HFF-Myc (cell line): ENCODE data around the gene RELT.

Experiments used
- DNase-seq: peaks from one replicate; pipeline ENCODE4 v3.0.0-alpha.2; 2011; ENCODE audit warnings: low read depth; ENCODE audit errors: extremely low read depth
- H3K4me3 ChIP-seq: replicated peaks from 2 replicates; pipeline ENCODE4 v1.5.1; 2011; ENCODE audit warnings: low read depth, mild to moderate bottlenecking, control low read depth, low read length
- TF ChIP-seq, protein P1 (sequence below): IDR thresholded peaks from 2 replicates; pipeline ENCODE4 v1.5.1; 2012; ENCODE audit warnings: mild to moderate bottlenecking, low read depth, low read length, control low read depth; ENCODE audit errors: missing control alignments

RELT gene

DNA sequence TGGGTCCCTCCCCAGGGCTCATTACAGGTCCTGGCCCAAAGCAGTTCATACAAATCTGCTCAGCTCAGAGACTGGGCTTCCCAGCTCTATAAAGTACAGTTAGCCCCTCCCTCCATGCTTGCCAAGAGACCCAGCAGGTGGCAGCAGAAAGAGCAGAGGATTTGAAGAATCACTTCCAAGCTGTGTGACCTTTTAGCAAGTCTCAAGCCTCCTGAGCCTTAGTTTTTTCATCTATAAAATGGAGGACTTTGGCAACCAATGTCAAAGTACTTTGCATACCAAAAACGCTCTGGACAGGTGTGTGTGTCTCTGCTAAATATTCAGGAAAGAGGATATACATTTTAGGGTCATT is 26.6 kb downstream of the RELT start:
- no peak for DNase-seq
- TF ChIP-seq, protein P1, sequence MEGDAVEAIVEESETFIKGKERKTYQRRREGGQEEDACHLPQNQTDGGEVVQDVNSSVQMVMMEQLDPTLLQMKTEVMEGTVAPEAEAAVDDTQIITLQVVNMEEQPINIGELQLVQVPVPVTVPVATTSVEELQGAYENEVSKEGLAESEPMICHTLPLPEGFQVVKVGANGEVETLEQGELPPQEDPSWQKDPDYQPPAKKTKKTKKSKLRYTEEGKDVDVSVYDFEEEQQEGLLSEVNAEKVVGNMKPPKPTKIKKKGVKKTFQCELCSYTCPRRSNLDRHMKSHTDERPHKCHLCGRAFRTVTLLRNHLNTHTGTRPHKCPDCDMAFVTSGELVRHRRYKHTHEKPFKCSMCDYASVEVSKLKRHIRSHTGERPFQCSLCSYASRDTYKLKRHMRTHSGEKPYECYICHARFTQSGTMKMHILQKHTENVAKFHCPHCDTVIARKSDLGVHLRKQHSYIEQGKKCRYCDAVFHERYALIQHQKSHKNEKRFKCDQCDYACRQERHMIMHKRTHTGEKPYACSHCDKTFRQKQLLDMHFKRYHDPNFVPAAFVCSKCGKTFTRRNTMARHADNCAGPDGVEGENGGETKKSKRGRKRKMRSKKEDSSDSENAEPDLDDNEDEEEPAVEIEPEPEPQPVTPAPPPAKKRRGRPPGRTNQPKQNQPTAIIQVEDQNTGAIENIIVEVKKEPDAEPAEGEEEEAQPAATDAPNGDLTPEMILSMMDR, result peak; percentile 41
- H3K4me3 ChIP-seq, result no peak overlapping the region

DNA sequence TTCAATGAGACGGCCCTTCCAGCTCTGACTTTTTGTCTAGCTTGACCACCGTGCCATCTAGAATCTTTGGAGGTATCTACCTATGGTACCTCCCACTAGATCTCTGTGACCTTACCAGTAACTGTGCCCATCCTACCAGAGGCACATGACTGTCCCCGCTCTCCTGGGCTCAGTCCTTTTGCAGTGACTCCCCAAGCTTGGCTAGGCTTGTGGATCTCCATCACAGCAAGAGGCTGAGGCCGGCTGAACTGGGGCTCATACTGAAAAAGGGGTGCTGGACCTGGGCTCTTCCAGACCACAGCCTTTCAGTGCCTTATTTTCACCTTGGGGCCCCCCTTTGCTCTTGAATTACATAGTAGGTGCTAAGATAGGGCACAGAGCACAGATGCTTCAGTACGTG is 27.3 kb downstream of the RELT start:
- TF ChIP-seq, protein P1, result no peak
- no peak overlapping the region for H3K4me3 ChIP-seq
- no peak for DNase-seq

DNA sequence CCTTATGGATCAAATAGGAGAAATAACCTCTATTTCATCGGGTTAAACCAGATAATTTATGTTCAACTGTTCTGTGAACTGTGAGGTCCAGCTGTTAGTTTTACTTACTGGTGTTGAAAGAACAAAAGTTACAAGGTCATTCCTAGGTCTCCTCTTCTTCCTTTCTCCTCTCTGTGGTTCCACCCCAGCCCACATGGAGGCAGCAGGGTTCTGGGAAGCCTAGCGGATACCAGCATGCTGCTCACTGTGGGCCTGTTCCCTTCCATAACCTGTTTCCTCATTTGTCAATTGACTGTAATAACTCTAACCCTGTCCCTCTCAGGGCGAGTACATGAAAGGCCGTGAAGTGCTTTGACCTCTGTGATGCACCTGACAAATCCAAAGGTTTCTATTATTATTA is 27.8 kb downstream of the RELT start:
- no peak for DNase-seq
- H3K4me3 ChIP-seq, result no peak overlapping the region

DNA sequence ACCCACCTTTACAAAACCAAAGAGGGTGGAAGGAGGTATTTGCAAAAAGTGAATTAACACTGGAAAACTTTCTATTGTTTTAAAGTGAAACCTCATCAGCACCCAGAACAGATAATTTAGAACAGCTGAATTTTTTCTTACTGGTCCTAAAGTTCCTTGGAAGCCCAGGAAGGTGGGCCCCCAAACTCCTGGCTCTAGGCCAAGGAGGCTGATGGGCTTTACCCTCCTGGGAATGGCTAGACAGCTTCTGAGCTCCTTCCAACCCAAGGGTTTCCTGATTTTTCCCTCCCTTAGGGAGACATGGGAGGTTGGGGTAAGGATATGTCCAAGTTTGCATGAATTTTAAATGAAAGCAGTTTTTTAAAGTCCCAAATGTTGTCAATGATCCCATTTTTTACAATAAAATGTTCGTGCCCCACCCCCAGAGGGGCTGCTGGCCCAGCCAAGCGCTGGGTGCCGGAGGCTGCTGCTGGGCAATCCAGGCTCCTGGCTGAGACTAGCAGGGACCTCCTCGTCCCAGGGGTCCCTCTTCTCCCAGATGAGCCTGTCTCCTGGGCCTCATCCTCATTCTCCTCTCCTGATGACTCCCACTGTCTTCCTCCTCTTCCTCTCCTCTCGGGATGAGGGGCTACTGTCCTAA is 28.4 kb downstream of the RELT start:
- no peak overlapping the region for H3K4me3 ChIP-seq
- TF ChIP-seq, protein P1, result no peak
- no peak for DNase-seq

More for the DNA sequence above, 27.8 kb downstream of the RELT start:
- TF ChIP-seq, protein P1, result peak; percentile 67

DNA sequence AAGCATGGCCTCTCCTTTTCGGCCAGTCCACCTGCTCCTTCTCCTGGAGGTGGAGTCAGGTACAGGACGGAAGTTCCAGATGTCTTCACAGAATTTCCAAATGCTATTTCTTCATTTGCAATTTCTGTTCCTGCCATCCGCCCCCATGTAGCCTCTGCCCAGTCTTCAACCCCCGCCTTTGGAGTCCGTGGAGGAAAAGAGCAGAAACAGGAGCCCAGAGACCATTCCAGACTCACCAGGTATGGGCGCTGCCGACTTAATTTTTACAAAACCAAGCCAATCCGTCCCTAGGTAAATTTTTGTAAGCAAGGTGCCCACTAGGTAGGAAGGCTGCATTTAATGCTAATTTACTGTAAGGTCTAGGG is 28.9 kb downstream of the RELT start:
- no peak for DNase-seq
- H3K4me3 ChIP-seq, result no peak overlapping the region
- TF ChIP-seq, protein P1, result no peak

DNA sequence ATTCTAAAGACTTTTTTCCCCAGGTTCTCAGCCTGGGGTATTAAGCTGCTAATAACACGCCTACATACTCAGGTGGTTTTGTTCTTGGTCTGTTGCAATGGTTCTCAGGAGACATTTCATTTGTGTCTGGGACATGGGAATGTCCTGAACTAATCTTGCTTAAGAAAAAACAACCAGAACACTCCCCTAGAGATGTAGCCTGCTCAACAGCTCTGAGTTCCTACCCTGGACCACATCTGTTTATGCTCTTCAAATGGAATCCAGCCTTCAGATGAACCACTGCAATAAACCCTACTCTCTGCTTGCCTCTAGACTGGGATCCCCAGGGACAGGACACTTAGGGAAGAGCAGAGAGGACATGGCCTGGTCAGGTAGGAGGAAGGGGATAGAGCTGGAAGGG is 29.9 kb downstream of the RELT start:
- TF ChIP-seq, protein P1, result no peak
- H3K4me3 ChIP-seq, result no peak overlapping the region
- DNase-seq, result no peak

DNA sequence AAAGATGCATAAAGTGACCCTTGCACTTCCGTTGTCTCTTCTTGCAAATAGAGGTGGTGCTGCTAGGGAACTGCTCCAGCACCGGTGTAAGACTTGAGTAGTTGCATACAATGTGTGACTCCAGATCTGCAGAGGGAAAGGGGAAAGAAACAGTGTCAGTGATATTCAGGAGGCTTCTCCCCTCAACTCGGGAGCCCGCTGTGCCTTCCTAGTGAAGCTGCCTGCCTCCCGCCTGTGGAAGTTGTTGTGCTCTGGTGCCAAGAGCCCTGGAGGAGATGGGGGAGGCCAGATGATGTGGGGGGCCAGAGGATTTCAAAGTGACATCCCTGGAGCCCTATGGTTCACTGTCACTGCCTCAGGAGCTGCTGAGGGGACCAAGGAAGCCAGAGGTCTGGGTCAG is 30.4 kb downstream of the RELT start:
- TF ChIP-seq, protein P1, result no peak
- no peak overlapping the region for H3K4me3 ChIP-seq
- no peak for DNase-seq
